Hepatocyte (in vitro differentiated cells): ENCODE measurements around the gene ATP8B3.

Experiments
- CTCF ChIP-seq: fragments of 200-600 bp; sonication (generic); IDR thresholded peaks from 2 replicates; pipeline ENCODE4 v1.5.1; 2016; ENCODE audit warnings: antibody characterized with exemption, mild to moderate bottlenecking; ENCODE audit not compliant: poor library complexity
- EZH2 ChIP-seq: fragments of 200-600 bp; sonication (generic); IDR thresholded peaks from 2 replicates; pipeline ENCODE4 v1.6.1; 2016; ENCODE audit warnings: antibody characterized with exemption, mild to moderate bottlenecking, borderline replicate concordance
- EZH2phosphoT487 ChIP-seq: fragments of 200-600 bp; sonication (generic); IDR thresholded peaks from one replicate; pipeline ENCODE4 v1.6.1; 2018; ENCODE audit warnings: antibody characterized with exemption, mild to moderate bottlenecking, low read depth, moderate library complexity; ENCODE audit not compliant: unreplicated experiment, severe bottlenecking

GRCh38 chr19:1799695-1800342, 12.3 kb downstream of the ATP8B3 start:
- TF ChIP-seq CTCF (no peak), EZH2 (no peak), EZH2phosphoT487 (no peak)
